Type B pancreatic cell (in vitro differentiated cells): ENCODE results near the gene ABHD14A. TPM values are rescaled to one million over a fixed set of nuclear protein-coding genes. Genes with fewer than 3 reads are reported as not detected.
"Not testable (repeated sequence)": the region's sequence is repeated elsewhere in the genome, so short reads cannot be mapped to it uniquely, and the experiment has no call there.

Experiments
- DNase-seq: peaks from one replicate; pipeline ENCODE4 v3.0.0; 2021; ENCODE audit warnings: mixed read lengths; ENCODE audit not compliant: unreplicated experiment; ENCODE audit errors: extremely low spot score
- H3K27ac Mint-ChIP-seq: 2 replicates; pipeline ENCODE4 v1.8.0; 2021; ENCODE audit warnings: mild to moderate bottlenecking, mixed read lengths
- H3K27me3 Mint-ChIP-seq: 2 replicates; pipeline ENCODE4 v1.8.0; 2021; ENCODE audit warnings: mixed read lengths
- H3K36me3 Mint-ChIP-seq: 2 replicates; pipeline ENCODE4 v1.8.0; 2021; ENCODE audit warnings: mixed read lengths
- H3K4me1 Mint-ChIP-seq: one replicate; pipeline ENCODE4 v1.8.0; 2021; ENCODE audit warnings: mixed read lengths; ENCODE audit not compliant: unreplicated experiment
- H3K4me3 Mint-ChIP-seq: 2 replicates; pipeline ENCODE4 v1.8.0; 2021; ENCODE audit warnings: mild to moderate bottlenecking, mixed read lengths
- H3K9me3 Mint-ChIP-seq: 2 replicates; pipeline ENCODE4 v1.8.0; 2021; ENCODE audit warnings: mixed read lengths
- CTCF ChIP-seq: fragments of 200-600 bp; sonication (generic); conservative IDR thresholded peaks from 2 replicates; pipeline ENCODE4 v1.5.0; 2021; ENCODE audit warnings: antibody characterized with exemption, mild to moderate bottlenecking
- total RNA-seq: library from RNA; stranded (reverse); gene quantifications from 2 replicates; pipeline ENCODE4 v1.2.1, GENCODE V29; 2021; ENCODE audit warnings: low replicate concordance

ABHD14A gene
- total RNA-seq, 1 donor from 2014 or later: 16.6 TPM

GRCh38 chr3:51992017-51992682 is 17.3 kb downstream of the ABHD14A start:
- Mint-ChIP-seq H3K4me1 (peaks cover 16% of the 10 kb centered on the region), H3K9me3 (no peaks in the 10 kb centered on the region), H3K27ac (no peak overlapping the region), H3K36me3 (peaks cover 21% of the 10 kb centered on the region), H3K27me3 (peaks cover 5% of the 10 kb centered on the region), H3K4me3 (peak overlapping the region; percentile 1)
- no peak for TF ChIP-seq CTCF
- no peak for DNase-seq

- Mint-ChIP-seq H3K27me3 (peaks cover 11% of the 10 kb centered on the region), H3K4me1 (peaks cover 22% of the 10 kb centered on the region), H3K4me3 (peak overlapping the region; percentile 100), H3K36me3 (peaks cover 21% of the 10 kb centered on the region)
- not testable (repeated sequence) for H3K9me3 Mint-ChIP-seq, H3K27ac Mint-ChIP-seq, DNase-seq
Measured at GRCh38 chr3:51993657-51994056, 18.8 kb downstream of the ABHD14A start.

- H3K9me3 Mint-ChIP-seq: no peaks in the 10 kb centered on the region
- TF ChIP-seq CTCF: no peak
- peaks cover 22% of the 10 kb centered on the region for H3K4me1 Mint-ChIP-seq
- peak overlapping the region; percentile 100 for H3K27ac Mint-ChIP-seq
- H3K4me3 Mint-ChIP-seq: peak overlapping the region; percentile 100
- DNase-seq: no peak
- peaks cover 14% of the 10 kb centered on the region for H3K27me3 Mint-ChIP-seq
- H3K36me3 Mint-ChIP-seq: peaks cover 21% of the 10 kb centered on the region
Measured at GRCh38 chr3:51994530-51994929, 19.7 kb downstream of the ABHD14A start.

- Mint-ChIP-seq H3K27me3 (peaks cover 14% of the 10 kb centered on the region), H3K27ac (peak within 1 kb of the TSS; percentile 100), H3K9me3 (no peaks in the 10 kb centered on the region), H3K4me1 (peaks cover 22% of the 10 kb centered on the region), H3K36me3 (peaks cover 21% of the 10 kb centered on the region), H3K4me3 (peak within 1 kb of the TSS; percentile 100)
- DNase-seq: peak; percentile 89
- no peak for TF ChIP-seq CTCF
Measured at GRCh38 chr3:51995346-51996163, 20.7 kb downstream of the ABHD14A start, which contains the start of gene RPL29. TSS of gene RPL29 (minus strand) at chr3:51995895. CDS start at chr3:51995461, 434 bp downstream.

- Mint-ChIP-seq H3K4me1 (peaks cover 22% of the 10 kb centered on the region), H3K4me3 (no peak overlapping the region), H3K27me3 (peaks cover 14% of the 10 kb centered on the region), H3K36me3 (peaks cover 18% of the 10 kb centered on the region), H3K27ac (no peak overlapping the region), H3K9me3 (no peaks in the 10 kb centered on the region)
- no peak for TF ChIP-seq CTCF
- no peak for DNase-seq
Measured at GRCh38 chr3:51997172-51997571, 22.3 kb downstream of the ABHD14A start.
